Ecto neural progenitor cell (in vitro differentiated cells): ENCODE measurements around the gene PROM1.
A peak's percentile ranks its signal among the peaks of the same experiment; 100 is the strongest.

Experiments
- DNase-seq: peaks from one replicate; pipeline ENCODE4 v3.0.0-alpha.2; 2018; ENCODE audit warnings: low spot score

The PROM1 gene

GRCh38 chr4:15988222-15988621 lies 95.6 kb downstream of the PROM1 start:
- DNase-seq, result no peak

GRCh38 chr4:15986907-15987306 lies 96.9 kb downstream of the PROM1 start:
- DNase-seq, result no peak

- DNase-seq, result no peak
Measured at GRCh38 chr4:15983610-15984009, 100.2 kb downstream of the PROM1 start.

GRCh38 chr4:15982842-15983524 lies 100.8 kb downstream of the PROM1 start:
- no peak for DNase-seq

GRCh38 chr4:15976456-15977447 lies 107.1 kb downstream of the PROM1 start:
- no peak for DNase-seq

- no peak for DNase-seq
Measured at GRCh38 chr4:15971068-15971801, 112.6 kb downstream of the PROM1 start.

GRCh38 chr4:15968551-15969300 lies 115.1 kb downstream of the PROM1 start:
- DNase-seq, result no peak

GRCh38 chr4:15965325-15965724 lies 118.5 kb downstream of the PROM1 start:
- DNase-seq, result no peak

GRCh38 chr4:15964159-15964558 lies 119.7 kb downstream of the PROM1 start:
- no peak for DNase-seq

GRCh38 chr4:15963576-15963975 lies 120.2 kb downstream of the PROM1 start:
- DNase-seq, result no peak

GRCh38 chr4:15963001-15963451 lies 120.8 kb downstream of the PROM1 start, which contains the start of gene FGFBP2:
FGFBP2 (minus strand) TSS chr4:15963175; CDS start chr4:15963129, 46 bp downstream.
- DNase-seq, result peak; percentile 63

- DNase-seq, result no peak
Measured at GRCh38 chr4:15961781-15962510, 121.9 kb downstream of the PROM1 start.

GRCh38 chr4:15958562-15958961 lies 125.3 kb downstream of the PROM1 start:
- DNase-seq, result no peak

- peak; percentile 84 for DNase-seq
Measured at GRCh38 chr4:15956179-15956850, 127.5 kb downstream of the PROM1 start.

- no peak for DNase-seq
Measured at GRCh38 chr4:15955670-15956069, 128.2 kb downstream of the PROM1 start.

- DNase-seq, result no peak
Measured at GRCh38 chr4:15953625-15954024, 130.2 kb downstream of the PROM1 start.

- DNase-seq, result no peak
Measured at GRCh38 chr4:15951781-15952180, 132.0 kb downstream of the PROM1 start.

- no peak for DNase-seq
Measured at GRCh38 chr4:15948826-15949225, 135.0 kb downstream of the PROM1 start.

GRCh38 chr4:15947684-15948083 lies 136.1 kb downstream of the PROM1 start:
- DNase-seq, result no peak

GRCh38 chr4:15945516-15945915 lies 138.3 kb downstream of the PROM1 start:
- no peak for DNase-seq
